Activated CD4-positive, alpha-beta T cell treated with anti-CD3 and anti-CD28 coated beads, Interleukin-2, amount 10 ng/mL, durations not matched to agents 24 days and 14 days (primary cell): ENCODE measurements around the gene ANG. TPM values are rescaled to one million over a fixed set of nuclear protein-coding genes. Genes with fewer than 3 reads are reported as not detected.
"Not testable (repeated sequence)": the region's sequence is repeated elsewhere in the genome, so short reads cannot be mapped to it uniquely, and the experiment has no call there.

Source experiments
- DNase-seq: peaks from one replicate; pipeline ENCODE4 v3.0.0; 2022
- H3K27ac Mint-ChIP-seq: one replicate; pipeline ENCODE4 v1.8.0; 2022; ENCODE audit warnings: mild to moderate bottlenecking, mixed read lengths
- H3K27me3 Mint-ChIP-seq: one replicate; pipeline ENCODE4 v1.8.0; 2022; ENCODE audit warnings: mixed read lengths
- H3K36me3 Mint-ChIP-seq: one replicate; pipeline ENCODE4 v1.8.0; 2022; ENCODE audit warnings: low read depth, mild to moderate bottlenecking, mixed read lengths
- H3K4me1 Mint-ChIP-seq: one replicate; pipeline ENCODE4 v1.8.0; 2021; ENCODE audit warnings: mixed read lengths
- H3K4me3 Mint-ChIP-seq: one replicate; pipeline ENCODE4 v1.8.0; 2022; ENCODE audit warnings: mild to moderate bottlenecking, moderate library complexity, mixed read lengths
- H3K9me3 Mint-ChIP-seq: one replicate; pipeline ENCODE4 v1.8.0; 2021; ENCODE audit warnings: mixed read lengths
- intact Hi-C: fragments of 100-400 bp; cut with micrococcal nuclease; formaldehyde crosslinking; loops from one replicate; pipeline ENCODE4 v1.15.1; 2023
- total RNA-seq: library from RNA; stranded (reverse); gene quantifications from 2 replicates; pipeline ENCODE4 v1.2.3, GENCODE V29; 2022

Gene ANG
- total RNA-seq, 1 donor from 2014 or later = not detected

DNA sequence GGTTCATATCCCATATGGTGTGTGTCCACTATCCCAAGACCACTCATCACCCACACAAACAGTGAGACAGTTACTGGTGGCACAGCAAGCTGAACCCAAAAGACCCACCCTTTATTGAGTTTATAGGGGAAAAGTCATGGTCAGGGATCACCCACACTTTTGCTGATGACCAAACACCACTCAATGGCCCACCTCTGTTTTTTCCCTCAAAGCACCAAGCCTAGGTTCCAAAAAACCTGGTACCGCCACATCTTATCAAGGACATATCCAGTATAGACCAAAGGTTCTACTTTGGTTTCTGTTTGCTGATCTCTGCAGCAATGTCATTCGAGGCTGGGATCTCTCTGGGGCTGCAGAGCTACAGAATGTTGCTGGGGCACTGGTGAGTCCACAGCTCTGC lies 27.4 kb upstream of the ANG start:
- Mint-ChIP-seq H3K36me3 (no peaks in the 10 kb centered on the region), H3K27me3 (peaks cover 32% of the 10 kb centered on the region), H3K4me1 (peaks cover 34% of the 10 kb centered on the region), H3K27ac (no peak overlapping the region), H3K4me3 (no peak overlapping the region), H3K9me3 (no peaks in the 10 kb centered on the region)
- no peak for DNase-seq
- intact Hi-C loops = no loop called here

DNA sequence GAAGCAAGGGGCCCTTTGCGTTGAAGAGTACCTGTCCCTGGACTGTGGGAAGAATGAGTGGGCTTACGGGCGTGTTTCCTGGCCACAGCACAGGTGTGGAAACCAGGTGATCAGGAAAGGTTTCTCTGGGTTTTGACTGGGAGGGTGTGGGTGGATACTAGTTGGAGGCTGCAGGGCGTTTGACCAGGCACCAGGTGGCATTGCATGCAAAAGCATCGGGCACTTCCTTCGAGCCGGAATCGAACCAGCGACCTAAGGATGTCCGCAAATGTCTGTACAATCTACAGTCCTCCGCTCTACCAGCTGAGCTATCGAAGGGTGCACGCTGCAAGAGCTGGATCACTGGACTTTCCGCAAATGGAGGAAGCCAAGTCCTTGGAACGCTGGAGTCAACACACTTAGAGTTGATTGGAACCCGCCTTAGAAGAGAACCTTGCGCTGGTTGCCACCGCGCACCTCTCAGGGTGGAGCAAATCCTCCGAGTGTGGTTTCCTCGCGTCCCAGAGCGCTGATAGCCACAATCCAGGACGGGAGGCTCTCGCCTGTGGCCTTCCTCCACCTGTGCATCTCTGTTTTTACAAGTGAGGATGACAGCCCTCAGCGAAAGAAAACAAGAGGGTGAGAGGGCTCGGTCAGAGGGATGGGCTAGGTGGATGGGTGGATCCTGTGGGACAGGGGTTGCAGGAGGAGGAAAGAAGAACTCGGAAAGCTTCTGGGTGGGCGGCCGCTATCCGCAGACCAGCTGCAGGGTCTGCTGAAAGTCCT lies 25.4 kb upstream of the ANG start:
- DNase-seq = peak; percentile 93
- peaks cover 35% of the 10 kb centered on the region for H3K4me1 Mint-ChIP-seq
- H3K27me3 Mint-ChIP-seq = peaks cover 17% of the 10 kb centered on the region
- H3K4me3 Mint-ChIP-seq = peak overlapping the region; percentile 86
- H3K27ac Mint-ChIP-seq = peak overlapping the region; percentile 21
- intact Hi-C loops = loop anchor here (1.0 kb wide), 2 partner anchors 18 to 28 kb away; no protein-coding TSS in a partner anchor
- no peaks in the 10 kb centered on the region for H3K36me3 Mint-ChIP-seq
- H3K9me3 Mint-ChIP-seq = peaks cover 4% of the 10 kb centered on the region

DNA sequence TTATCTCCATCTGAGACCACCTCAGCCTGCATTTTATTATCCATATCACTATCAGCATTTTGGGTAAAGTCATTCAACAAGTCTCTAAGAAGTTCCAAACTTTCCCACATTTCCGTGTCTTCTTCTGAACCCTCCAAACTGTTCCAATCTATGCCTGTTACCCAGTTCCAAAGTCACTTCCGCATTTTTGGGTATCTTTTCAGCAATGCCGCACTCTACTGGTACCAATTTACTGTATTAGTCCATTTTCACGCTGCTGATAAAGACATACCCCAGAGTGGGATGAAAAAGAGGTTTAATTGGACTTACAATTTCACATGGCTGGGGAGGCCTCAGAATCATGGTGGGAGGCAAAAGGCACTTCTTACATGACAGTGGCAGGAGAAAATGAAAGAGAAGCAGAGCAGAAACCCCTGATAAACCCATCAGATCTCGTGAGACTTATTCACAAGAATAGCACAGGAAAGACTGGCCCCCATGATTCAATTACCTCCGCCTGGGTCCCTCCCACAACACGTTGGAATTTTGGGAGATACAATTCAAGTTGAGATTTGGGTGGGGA lies 22.1 kb upstream of the ANG start:
- intact Hi-C loops, H3K27me3 Mint-ChIP-seq, DNase-seq, H3K9me3 Mint-ChIP-seq, H3K4me3 Mint-ChIP-seq, H3K27ac Mint-ChIP-seq, H3K36me3 Mint-ChIP-seq: not testable (repeated sequence)
- peaks cover 35% of the 10 kb centered on the region for H3K4me1 Mint-ChIP-seq

DNA sequence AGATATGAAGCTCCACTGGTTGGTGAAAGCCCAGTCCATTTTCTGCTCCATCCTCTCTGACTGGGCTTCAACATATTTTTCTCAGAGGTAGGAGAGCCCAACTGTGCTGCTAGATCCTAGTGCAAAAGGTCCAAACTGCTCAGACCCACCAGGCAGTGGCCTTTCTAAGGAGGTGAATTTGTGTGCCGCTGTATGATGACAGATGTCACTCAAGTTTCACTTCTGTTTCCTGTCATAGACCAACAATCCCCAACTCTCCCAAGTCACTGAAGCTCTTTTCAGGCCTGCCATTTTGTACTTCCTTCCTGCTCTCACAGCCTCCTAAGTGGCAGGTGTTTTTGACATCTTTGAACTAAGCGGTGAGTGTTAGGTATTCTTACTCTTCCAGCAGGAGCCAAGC lies 20.6 kb upstream of the ANG start:
- H3K36me3 Mint-ChIP-seq = peaks cover 2% of the 10 kb centered on the region
- peak; percentile 76 for DNase-seq
- H3K27me3 Mint-ChIP-seq = peaks cover 2% of the 10 kb centered on the region

DNA sequence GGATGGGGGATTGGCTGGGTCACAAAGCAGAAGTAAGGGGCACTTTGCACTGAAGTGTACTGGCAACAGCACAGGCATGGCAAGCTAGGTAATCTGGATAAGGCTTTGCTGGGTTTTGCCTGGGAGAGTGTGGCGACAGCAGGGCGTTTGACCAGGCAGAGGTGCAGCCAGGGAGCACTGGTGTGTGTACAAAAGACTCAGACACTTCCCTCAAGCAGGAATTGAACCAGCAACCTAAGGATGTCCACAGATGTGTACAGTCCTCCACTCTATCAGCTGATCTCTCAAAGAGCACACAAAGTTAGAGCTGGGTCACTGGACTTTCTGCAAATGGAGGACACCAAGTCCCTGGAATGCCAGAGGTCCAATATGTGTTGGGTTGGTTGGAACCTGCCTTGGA lies 19.6 kb upstream of the ANG start:
- peaks cover 9% of the 10 kb centered on the region for H3K9me3 Mint-ChIP-seq
- H3K27ac Mint-ChIP-seq = no peak overlapping the region
- no peak overlapping the region for H3K4me3 Mint-ChIP-seq
- peaks cover 22% of the 10 kb centered on the region for H3K4me1 Mint-ChIP-seq
- no peaks in the 10 kb centered on the region for H3K27me3 Mint-ChIP-seq
- DNase-seq = no peak
- intact Hi-C loops = loop anchor here (1.0 kb wide), 1 partner anchor 12 kb away; no protein-coding TSS in a partner anchor
- H3K36me3 Mint-ChIP-seq = peaks cover 2% of the 10 kb centered on the region

More for the DNA sequence above, 20.6 kb upstream of the ANG start:
- peak overlapping the region; percentile 82 for H3K27ac Mint-ChIP-seq
- peak overlapping the region; percentile 20 for H3K4me3 Mint-ChIP-seq
- peaks cover 9% of the 10 kb centered on the region for H3K9me3 Mint-ChIP-seq
- H3K4me1 Mint-ChIP-seq = peaks cover 29% of the 10 kb centered on the region
- intact Hi-C loops = loop anchor here (1.0 kb wide), 1 partner anchor 13 kb away; no protein-coding TSS in a partner anchor

DNA sequence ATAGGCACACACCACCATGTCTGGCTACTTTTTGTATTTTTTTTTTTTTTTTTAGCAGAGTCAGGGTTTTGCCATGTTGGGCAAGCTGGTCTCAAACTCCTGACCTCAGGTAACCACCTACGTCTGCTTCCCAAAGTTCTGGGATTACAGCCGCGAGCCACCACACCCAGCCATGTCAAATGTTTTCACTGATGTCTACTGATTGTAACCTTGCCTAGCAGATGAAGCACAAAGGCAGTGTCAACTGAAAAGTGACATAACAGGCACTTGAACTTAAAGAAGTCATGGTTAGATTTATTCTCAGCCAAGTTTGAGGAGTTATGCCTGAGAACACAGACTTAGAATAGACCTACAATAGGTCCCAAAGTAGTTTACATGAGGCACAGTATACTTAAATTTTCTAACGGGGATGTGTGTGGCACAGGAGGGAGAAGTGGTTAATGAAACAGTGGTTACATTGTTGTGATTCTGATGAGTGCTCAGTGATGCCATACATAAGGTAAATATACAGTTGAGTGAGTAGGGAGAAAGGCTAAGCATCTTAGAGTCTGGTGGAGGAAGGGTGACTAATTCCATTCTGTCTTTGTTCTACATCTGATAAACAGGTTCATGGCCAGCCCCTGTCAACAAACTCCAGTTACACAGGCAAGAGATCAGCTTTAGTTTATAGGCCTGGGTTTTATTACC lies 16.8 kb upstream of the ANG start:
- Mint-ChIP-seq H3K27me3 (peaks cover 3% of the 10 kb centered on the region), H3K36me3 (peaks cover 2% of the 10 kb centered on the region), H3K4me3 (no peak overlapping the region), H3K9me3 (peaks cover 9% of the 10 kb centered on the region), H3K27ac (peak overlapping the region; percentile 2), H3K4me1 (peaks cover 21% of the 10 kb centered on the region)
- no peak for DNase-seq
- intact Hi-C loops = no loop called here

DNA sequence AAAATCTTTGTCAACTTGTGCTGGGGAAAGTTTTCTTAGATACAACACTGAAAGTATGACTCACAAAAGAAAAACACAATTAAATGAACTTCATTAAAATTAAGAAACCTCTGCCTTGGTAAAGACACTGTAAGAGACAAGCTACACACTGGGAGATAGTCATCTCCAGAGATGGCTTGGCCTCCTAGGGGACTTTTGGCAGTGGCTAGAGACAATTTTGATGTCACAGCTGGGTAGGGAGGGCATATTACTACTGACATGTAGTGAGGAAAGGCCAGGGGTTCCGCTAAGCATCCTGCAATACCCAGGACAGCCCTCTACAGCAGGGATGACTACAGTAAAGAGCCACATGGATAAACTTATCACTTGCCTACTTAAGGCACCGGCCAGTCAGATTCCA lies 12.9 kb upstream of the ANG start:
- H3K4me3 Mint-ChIP-seq = no peak overlapping the region
- intact Hi-C loops = no loop called here
- no peaks in the 10 kb centered on the region for H3K36me3 Mint-ChIP-seq
- no peaks in the 10 kb centered on the region for H3K9me3 Mint-ChIP-seq
- no peak for DNase-seq
- H3K4me1 Mint-ChIP-seq = peaks cover 18% of the 10 kb centered on the region
- H3K27me3 Mint-ChIP-seq = peaks cover 3% of the 10 kb centered on the region
- H3K27ac Mint-ChIP-seq = no peak overlapping the region

DNA sequence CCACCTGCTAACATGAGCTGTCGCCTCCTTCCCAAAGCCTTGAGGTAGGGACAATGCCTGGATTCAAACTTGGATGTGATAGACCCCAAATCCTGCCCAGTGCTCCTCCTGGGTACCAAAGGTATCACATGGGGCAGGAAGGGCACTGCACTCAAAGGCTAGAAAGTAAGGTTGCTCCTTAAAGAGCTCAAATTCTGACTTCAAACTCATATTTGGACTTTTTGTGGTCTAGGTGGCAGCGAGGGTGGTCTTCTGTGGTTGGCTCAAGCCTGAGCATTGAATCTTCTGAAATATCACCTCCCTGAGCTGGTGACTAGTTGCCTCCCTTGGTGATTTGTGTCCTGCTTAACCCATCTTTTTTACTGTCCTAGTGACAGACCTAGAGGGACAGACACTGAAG lies 12.5 kb upstream of the ANG start:
- intact Hi-C loops = no loop called here
- peaks cover 3% of the 10 kb centered on the region for H3K27me3 Mint-ChIP-seq
- H3K4me1 Mint-ChIP-seq = peaks cover 22% of the 10 kb centered on the region
- no peak overlapping the region for H3K27ac Mint-ChIP-seq
- no peak for DNase-seq
- no peak overlapping the region for H3K4me3 Mint-ChIP-seq
- H3K9me3 Mint-ChIP-seq = no peaks in the 10 kb centered on the region
- no peaks in the 10 kb centered on the region for H3K36me3 Mint-ChIP-seq

DNA sequence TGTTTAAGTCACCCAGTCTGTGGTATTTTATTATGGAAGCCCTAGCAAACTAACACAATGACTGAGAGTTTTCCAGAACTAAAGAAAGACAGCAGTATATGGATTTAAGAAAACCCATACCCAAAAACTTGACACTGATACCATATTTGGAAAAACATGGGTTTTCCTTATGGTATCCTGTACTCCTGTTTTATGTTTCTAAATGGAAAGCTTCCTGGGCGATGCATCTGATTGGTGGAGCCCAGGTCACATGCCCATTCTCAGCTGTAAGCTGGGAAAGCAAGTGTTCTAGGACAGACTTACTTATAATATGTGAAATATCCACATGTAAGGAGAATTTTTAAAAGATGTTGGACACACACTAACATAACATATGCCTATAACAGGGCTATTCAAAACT lies 8.7 kb upstream of the ANG start:
- no peaks in the 10 kb centered on the region for H3K36me3 Mint-ChIP-seq
- H3K27me3 Mint-ChIP-seq = peaks cover 3% of the 10 kb centered on the region
- intact Hi-C loops = loop anchor here (5.0 to 10.0 kb wide), 4 partner anchors 268 to 585 kb away; partner anchors contain the start of genes HNRNPC, TEP1 and TMEM253
- DNase-seq = no peak
- no peak overlapping the region for H3K4me3 Mint-ChIP-seq
- H3K9me3 Mint-ChIP-seq = no peaks in the 10 kb centered on the region
- peaks cover 24% of the 10 kb centered on the region for H3K4me1 Mint-ChIP-seq
- no peak overlapping the region for H3K27ac Mint-ChIP-seq

DNA sequence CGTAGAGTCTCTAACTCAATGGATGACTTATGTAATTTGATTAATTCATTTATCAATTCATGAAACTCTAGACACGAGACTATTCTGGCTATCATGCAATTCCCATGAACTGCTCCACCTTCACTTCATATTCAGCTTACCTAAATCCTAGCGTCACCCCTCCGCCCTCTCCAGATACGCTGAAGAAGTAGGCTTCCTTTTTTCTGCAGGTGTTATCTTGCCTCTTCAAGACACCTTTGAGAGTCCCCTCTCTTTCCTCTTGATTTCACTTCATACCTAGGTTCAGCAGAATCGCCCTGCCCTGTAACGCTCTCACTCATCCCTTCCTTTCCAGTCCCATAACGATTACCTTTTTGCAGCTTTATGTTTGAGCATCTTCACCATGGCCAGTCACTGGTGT lies 8.2 kb upstream of the ANG start:
- intact Hi-C loops = loop anchor here (5.0 to 10.0 kb wide), 4 partner anchors 268 to 584 kb away; partner anchors contain the start of genes HNRNPC, TEP1 and TMEM253
- peaks cover 27% of the 10 kb centered on the region for H3K4me1 Mint-ChIP-seq
- peaks cover 3% of the 10 kb centered on the region for H3K27me3 Mint-ChIP-seq
- no peak overlapping the region for H3K4me3 Mint-ChIP-seq
- no peak for DNase-seq
- no peaks in the 10 kb centered on the region for H3K9me3 Mint-ChIP-seq
- no peak overlapping the region for H3K27ac Mint-ChIP-seq
- no peaks in the 10 kb centered on the region for H3K36me3 Mint-ChIP-seq

DNA sequence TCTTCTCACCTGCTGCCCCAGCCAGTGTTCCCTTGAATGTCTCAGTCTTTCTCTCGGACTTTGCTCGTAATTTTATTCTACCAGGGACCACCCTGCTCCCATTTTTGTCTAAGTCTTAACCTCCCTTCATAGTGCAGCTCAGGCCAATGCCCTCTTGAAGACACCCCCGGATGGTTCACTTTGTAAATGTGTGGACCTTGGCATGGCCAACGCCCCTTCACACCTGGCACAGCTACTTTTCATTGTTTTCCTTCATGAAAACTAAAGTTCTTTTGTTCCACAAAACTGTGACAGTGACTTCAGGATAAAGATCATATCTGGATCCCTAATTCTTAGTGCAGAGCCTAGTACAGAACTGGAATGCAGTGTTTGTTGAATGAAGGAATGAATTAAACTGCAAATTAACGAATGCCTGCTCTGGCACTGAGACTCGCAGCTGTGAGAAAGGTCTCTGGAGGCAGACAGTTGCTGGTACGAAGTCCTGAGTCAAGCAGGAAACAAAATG lies 7.7 kb upstream of the ANG start:
- Mint-ChIP-seq H3K9me3 (no peaks in the 10 kb centered on the region), H3K27ac (no peak overlapping the region), H3K4me1 (peaks cover 25% of the 10 kb centered on the region), H3K4me3 (no peak overlapping the region), H3K36me3 (no peaks in the 10 kb centered on the region), H3K27me3 (peaks cover 3% of the 10 kb centered on the region)
- intact Hi-C loops = loop anchor here (1.0 to 10.0 kb wide), 8 partner anchors 13 to 584 kb away; partner anchors contain the start of genes APEX1, HNRNPC, TEP1 and TMEM253
- DNase-seq = no peak

DNA sequence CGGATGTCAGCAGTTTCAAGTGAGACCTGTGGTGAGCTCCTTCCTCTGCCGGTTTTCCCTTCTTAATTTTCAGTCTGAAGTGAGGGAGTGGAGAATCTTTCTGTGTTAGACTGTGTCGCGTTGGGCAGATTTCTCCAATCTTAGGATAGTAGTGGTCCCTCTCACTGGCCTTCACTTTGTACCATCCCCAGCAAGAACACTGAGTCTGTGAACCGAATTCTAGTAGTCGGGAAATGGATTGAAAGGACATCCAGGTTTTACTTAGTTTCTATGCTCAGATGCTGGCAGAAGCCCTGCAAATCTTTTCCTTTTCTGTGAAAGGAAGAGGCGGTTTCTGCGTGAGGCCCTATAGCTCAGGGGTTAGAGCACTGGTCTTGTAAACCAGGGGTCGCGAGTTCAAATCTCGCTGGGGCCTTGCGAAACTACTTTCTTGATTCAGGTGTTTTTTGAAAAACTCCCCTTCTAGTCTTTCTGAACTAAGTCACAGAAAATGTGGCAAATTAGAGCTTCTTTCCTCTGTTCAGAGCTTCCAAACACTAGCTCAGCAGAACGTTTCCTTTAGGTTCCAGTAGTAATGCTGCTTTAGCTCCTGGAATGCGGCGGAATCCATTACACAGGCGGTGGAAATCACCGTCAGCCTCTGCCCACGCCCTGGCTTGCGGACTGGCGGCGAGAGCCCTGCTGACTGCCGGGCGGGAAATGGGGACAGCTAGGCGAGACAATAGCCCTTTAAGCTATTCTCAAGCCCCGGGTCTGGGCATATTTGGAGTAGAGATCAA lies 7.0 kb upstream of the ANG start:
- intact Hi-C loops = loop anchor here (1.0 to 10.0 kb wide), 9 partner anchors 13 to 583 kb away; partner anchors contain the start of genes APEX1, HNRNPC, PNP and TEP1
- peaks cover 27% of the 10 kb centered on the region for H3K4me1 Mint-ChIP-seq
- DNase-seq = peak; percentile 96
- H3K4me3 Mint-ChIP-seq = no peak overlapping the region
- H3K27ac Mint-ChIP-seq = no peak overlapping the region
- H3K9me3 Mint-ChIP-seq = no peaks in the 10 kb centered on the region
- peaks cover 3% of the 10 kb centered on the region for H3K27me3 Mint-ChIP-seq
- no peaks in the 10 kb centered on the region for H3K36me3 Mint-ChIP-seq

DNA sequence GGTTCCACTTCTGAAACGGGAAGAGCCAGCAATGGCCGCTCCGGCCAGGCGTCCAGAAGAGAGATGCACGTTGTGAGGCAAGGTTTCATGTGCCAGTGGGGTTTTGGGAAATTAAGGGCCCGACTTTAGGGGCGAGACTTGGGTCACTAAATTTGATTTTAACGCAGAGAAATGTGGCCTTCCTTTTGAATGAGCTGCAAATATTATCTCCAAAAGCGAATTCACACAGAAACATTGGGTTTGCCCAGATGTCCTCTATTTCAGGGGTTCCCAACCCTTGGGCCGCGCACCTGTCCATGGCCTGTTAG lies 6.5 kb upstream of the ANG start:
- Mint-ChIP-seq H3K4me1 (peaks cover 27% of the 10 kb centered on the region), H3K9me3 (no peaks in the 10 kb centered on the region), H3K27me3 (peaks cover 2% of the 10 kb centered on the region), H3K36me3 (no peaks in the 10 kb centered on the region), H3K4me3 (no peak overlapping the region), H3K27ac (no peak overlapping the region)
- DNase-seq = no peak
- intact Hi-C loops = loop anchor here (2.0 to 10.0 kb wide), 5 partner anchors 213 to 583 kb away; partner anchors contain the start of genes HNRNPC, PNP, TEP1 and TMEM253
